ENCODE measurements around the gene TMEM44.

The TMEM44 gene

GRCh38 chr3:194539498-194539897 is 93.7 kb downstream of the TMEM44 start:
- ChIA-PET CTCF (no interaction called here), POLR2A (no interaction called here)
- H3K4me3 ChIP-seq (ENCODE audit: low read depth, low read length) = no peak overlapping the region
- no peak for DNase-seq (ENCODE audit: low read depth, low spot score)
- no peak for TF ChIP-seq CTCF (IDR thresholded peaks at IDR 0.05; ENCODE audit: insufficient read depth, low read length, missing control alignments)

- ChIA-PET POLR2A (no interaction called here), CTCF (interaction anchor here (1.0 to 2.5 kb wide), 3 partner anchors 9 to 68 kb away, joined by 3 to 9 read pairs (median 4); no protein-coding TSS in a partner anchor)
- DNase-seq (ENCODE audit: low read depth, low spot score) = no peak
- H3K4me3 ChIP-seq (ENCODE audit: low read depth, low read length) = no peak overlapping the region
- no peak for TF ChIP-seq CTCF (IDR thresholded peaks at IDR 0.05; ENCODE audit: insufficient read depth, low read length, missing control alignments)
Measured at GRCh38 chr3:194537732-194538247, 95.4 kb downstream of the TMEM44 start.
